Erythroblast (primary cell): ENCODE results near the gene FAM72A.
"Not testable (repeated sequence)": the region's sequence is repeated elsewhere in the genome, so short reads cannot be mapped to it uniquely, and the experiment has no call there.

ENCODE experiments used
- DNase-seq, 2 experiments: peaks; one replicate each; lab custom pipeline; 2025; lab: John Stamatoyannopoulos, UW

The FAM72A gene

DNA sequence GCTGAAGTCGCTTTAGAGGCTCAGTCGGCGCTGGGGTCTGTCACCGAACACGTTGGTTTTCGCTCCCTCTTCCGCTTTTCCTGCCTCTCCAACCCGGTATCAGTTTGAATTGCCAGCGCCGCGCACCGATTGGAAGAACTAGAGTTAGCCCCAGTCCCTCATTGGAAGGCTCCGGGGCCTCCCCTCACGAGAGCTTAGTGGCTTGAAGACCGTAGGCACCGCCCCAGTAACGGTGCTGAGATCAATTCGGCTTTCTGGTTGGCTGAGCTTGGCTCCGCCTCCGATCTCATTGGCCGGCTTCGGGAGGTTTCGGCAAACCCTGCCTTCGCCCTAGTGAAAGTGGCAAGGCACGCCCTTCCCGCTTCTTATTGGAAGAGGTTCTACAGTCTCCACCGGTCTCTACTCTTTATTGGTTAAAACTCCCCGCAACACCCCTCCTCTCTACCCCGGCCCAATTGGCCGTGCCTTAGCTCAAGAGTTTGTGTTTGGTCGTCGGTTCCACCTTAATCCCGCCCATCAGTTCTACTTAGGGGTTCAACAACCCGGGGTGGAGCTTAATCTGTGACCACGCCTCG is at the start of gene FAM72A:
TSS of gene FAM72A (minus strand) at position 51 of the 575 bp plus-strand sequence. CDS start 814 bp downstream, outside the sequence.
- DNase-seq, result peak; percentile 99

DNA sequence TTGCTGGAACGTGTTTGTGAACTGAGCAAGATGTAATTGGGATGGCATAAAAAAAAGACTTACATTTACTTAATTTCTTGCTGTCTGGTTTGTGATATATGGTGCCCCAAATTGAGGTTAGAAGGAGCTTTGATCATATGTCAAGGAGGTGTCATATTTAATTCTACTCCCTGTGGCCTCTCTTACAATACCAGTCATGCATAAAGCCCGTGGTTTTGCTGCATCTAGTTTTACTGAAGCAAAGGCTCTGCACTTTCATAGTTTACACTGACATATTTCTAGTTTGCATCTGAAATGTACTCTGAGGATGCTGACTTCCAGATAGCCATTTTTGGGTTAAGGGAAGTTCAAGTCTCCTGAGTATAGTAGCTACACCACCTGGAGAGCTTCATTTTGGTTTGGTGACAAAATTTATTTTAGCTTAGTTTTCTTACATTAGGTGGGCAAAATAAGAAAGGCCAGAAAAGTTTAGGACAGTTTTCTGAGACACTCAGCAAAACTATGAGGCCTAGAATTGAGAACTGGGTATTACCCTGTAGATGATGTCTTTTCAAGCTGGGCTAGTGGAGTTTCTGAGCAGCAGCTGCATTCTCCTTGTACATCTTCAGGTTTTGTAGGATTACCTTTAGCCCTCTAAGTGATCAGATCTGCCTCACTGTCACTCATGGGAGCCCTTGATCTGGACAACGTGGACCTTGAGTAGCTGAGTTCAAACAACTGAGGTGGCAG is 48.5 kb upstream of the FAM72A start:
- DNase-seq, result not testable (repeated sequence)

GRCh38 chr1:206246129-206246886 is 43.7 kb upstream of the FAM72A start:
- DNase-seq, result not testable (repeated sequence)

DNA sequence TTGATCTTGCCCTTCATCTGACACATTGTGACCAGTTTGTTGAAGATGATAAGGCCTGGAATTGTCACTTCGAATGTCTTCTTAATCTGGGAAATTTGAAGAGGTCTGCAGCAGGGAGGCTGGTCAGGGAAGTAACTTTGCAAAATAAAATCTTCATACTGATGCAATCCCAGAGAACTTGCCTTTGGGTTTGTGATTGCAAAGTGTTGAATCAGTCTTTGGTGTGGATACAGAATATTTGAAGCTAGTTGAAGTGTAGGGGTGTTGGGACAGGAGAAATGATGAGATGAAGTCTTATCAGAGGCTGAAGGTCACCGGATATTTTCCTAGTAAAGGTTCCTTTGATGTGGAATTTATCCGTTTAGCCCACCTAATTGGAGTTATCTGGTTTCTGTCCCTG is 42.8 kb upstream of the FAM72A start:
- DNase-seq, result not testable (repeated sequence)

- DNase-seq, result not testable (repeated sequence)
These were observed 40.7 kb upstream of the FAM72A start for GRCh38 chr1:206243335-206243734.

- not testable (repeated sequence) for DNase-seq
These were observed 37.6 kb upstream of the FAM72A start for GRCh38 chr1:206240288-206240687.

- not testable (repeated sequence) for DNase-seq
These were observed 32.6 kb upstream of the FAM72A start for GRCh38 chr1:206235190-206235589.

- not testable (repeated sequence) for DNase-seq
These were observed 31.7 kb upstream of the FAM72A start for GRCh38 chr1:206234189-206234916.

DNA sequence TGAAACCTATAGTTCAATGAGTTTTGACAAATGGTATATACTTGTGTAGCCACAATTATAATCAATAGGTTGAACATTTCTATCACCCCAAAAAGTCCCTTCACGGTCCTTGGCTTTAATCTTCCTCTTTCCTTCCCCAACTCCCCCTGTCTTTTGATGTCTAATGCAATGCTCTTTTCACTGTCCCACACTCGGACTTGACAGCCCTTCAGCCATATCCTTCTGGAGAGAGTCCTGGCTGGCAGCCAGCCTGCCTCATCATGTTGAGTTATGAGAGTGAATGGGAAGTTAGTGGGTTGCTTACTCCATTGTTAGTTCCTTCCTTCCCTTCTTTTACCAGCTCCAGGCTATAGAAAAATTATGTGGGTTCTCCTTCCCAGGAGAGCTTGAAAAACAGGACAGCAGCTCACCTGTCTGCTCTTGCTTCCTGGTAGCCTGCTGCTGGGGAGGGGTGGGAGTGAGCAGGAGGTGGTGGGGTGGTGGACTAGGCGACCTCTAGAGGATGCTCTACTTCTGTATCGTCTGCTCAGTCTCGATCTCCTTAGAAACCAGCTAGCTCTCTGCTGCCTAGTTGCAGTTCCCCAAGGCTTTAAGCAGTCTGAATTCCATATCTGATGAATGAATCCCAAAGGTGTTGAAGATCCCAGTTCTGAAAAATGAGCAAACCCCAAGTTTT is 30.5 kb upstream of the FAM72A start:
- DNase-seq, result not testable (repeated sequence)

- peak; percentile 77 to 84 for DNase-seq
These were observed 29.4 kb upstream of the FAM72A start for GRCh38 chr1:206231989-206232388.

GRCh38 chr1:206229286-206229685 is 26.6 kb upstream of the FAM72A start:
- not testable (repeated sequence) for DNase-seq

DNA sequence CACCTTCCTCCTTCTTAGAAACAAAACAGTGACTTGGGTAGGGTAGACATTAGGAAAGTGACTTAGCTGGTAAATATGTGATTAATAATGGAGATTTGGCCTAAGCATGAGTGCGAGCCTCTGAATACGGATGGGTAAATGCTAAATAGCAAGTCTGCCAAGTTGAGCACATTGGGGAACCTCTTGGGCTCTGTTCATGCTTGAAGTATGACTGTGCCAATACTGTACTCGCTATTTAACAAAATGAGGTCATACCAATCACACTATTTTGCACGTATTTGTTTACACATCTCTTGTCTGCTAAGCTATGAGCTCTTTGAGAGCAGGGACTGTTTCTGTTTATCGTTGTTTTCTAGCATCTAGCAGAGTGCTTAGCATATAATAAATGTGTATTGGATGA is 24.2 kb upstream of the FAM72A start:
- DNase-seq, result not testable (repeated sequence)

DNA sequence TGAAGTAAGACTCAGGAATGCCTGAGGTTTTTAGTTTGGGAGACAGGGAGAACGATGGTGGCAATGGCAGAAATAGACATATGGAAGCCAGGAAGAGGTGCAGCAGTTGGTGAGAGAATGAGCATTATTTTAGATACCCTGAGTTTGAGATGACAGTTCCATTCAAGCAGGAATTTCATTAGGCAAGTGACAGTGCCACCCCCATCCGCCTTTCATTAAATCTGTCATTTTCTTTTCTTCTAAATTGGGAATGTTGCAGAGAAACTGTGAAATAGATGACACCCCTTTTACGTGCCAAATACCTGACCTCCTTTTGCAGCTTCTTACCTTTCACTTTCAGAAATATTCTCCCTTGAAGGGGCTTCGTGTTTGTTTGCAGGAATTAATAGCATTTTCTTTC is 22.7 kb upstream of the FAM72A start:
- DNase-seq, result not testable (repeated sequence)

DNA sequence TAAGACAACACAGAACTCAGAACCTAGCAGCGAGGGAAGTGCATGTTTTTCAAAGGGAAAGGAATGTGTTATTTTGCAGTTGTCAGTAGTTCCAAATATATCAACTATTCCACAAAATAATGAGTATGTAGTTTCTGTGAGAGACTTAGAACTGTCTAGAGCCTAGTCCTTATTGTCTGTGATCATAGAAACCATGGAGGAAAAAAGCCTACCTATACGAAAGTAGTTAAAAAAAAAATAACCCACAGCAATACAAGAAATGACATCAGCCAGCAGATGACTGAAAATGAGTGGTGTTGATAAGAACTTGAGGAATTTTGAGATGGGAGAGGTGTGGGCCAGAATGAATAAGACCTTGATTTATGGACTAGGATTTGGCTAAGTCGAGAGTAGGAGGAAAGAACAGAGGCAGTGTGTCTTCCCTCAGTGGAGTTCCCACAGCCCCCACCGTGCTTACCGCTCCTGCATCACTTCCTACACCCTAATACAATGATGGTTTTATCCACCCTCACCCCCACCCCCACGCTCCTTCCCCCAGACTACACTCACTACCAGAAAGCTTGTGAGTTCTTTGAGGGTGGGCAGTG is 21.6 kb upstream of the FAM72A start:
- not testable (repeated sequence) for DNase-seq

GRCh38 chr1:206221585-206221984 is 18.9 kb upstream of the FAM72A start:
- DNase-seq, result not testable (repeated sequence)

GRCh38 chr1:206220332-206221000 is 17.8 kb upstream of the FAM72A start:
- DNase-seq, result not testable (repeated sequence)

GRCh38 chr1:206219514-206220331 is 17.1 kb upstream of the FAM72A start:
- DNase-seq, result not testable (repeated sequence)

DNA sequence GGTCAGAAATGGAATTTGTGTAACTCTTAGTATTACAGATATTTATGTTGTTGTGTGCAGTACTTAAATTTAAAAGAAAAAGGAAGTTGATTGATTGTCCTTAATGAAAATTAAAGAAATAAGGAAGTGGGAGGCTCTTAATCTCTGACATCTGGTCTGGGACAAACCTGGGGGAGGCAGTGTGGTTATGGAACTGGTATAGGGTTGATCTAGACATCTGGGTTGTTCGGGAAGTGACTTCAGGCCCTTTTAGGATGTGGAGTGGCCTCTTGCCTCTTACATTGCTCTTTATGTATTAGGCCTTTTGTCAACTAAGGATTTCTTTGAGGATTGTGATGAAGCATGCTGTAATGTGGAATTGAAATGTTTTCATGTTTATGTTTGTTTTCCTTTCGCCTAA is 16.1 kb upstream of the FAM72A start:
- DNase-seq, result not testable (repeated sequence)

DNA sequence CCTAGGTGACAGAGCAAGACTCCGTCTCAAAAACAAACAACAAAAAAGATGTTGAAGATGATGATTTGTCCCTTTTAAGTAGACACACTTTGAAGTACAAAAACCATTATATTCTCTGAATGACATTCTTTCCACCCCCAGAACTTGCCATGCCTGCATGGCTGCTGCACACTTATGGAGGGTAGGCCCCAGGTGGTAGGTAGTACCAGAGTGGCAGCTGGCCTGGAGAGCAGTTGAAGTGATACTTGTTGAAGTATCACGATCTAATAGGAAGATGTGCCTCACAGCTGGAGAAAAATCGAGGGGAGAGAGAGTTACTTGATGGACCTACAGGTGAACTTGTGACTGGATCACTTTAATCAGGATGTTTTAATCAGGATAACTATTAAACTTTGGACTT is 15.6 kb upstream of the FAM72A start:
- DNase-seq, result not testable (repeated sequence)
